Spinal cord (tissue), 10 donors: ENCODE results near the gene ERC1. TPM values are rescaled to one million over a fixed set of nuclear protein-coding genes. Genes with fewer than 3 reads are reported as not detected.

Source experiments
- DNase-seq, 6 donors: peaks; one replicate each; pipeline versions ENCODE4 v3.0.0 to v3.0.0-alpha.2; 2013 to 2015; ENCODE audit warnings: low spot score in 6 of 6, low read depth in 4 of 6
- H3K27ac ChIP-seq: one replicate; pipeline ENCODE4 v1.5.1; 2013; ENCODE audit warnings: low read depth, low read length, control low read depth
- H3K27me3 ChIP-seq: one replicate; pipeline ENCODE4 v1.6.1; 2013; ENCODE audit warnings: low read length; ENCODE audit not compliant: control insufficient read depth, insufficient read depth
- H3K36me3 ChIP-seq: one replicate; pipeline ENCODE4 v1.6.1; 2013; ENCODE audit warnings: low read length; ENCODE audit not compliant: control insufficient read depth, insufficient read depth
- H3K4me1 ChIP-seq: one replicate; pipeline ENCODE4 v1.6.1; 2013; ENCODE audit warnings: low read length; ENCODE audit not compliant: control insufficient read depth, insufficient read depth
- H3K4me3 ChIP-seq: one replicate; pipeline ENCODE4 v1.5.1; 2013; ENCODE audit warnings: low read depth, low read length, control low read depth
- H3K9me3 ChIP-seq: one replicate; pipeline ENCODE4 v1.6.1; 2013; ENCODE audit warnings: low read length; ENCODE audit not compliant: control insufficient read depth, insufficient read depth
- WGBS: methylation state at CpG from one replicate; pipeline ENCODE4 v1.1.5; 2013; ENCODE audit warnings: missing lambda C conversion rate; ENCODE audit not compliant: insufficient coverage; 5-methylcytosine and 5-hydroxymethylcytosine counted together
- polyA plus RNA-seq, 2 donors: library from polyadenylated mRNA; unstranded; fragments of 120-200 nt; gene quantifications; one replicate each; pipeline ENCODE4 v1.2.1, GENCODE V29; 2013; ENCODE audit not compliant: insufficient read length in 2 of 2
- total RNA-seq, 2 donors: library from RNA; depleted of rRNA in 1 of 2; stranded (reverse); fragments of 120-200 nt in 1 of 2; fragments of >200 nt in 1 of 2; gene quantifications; one replicate each; pipeline versions ENCODE4 v1.2.3 to v1.2.4, GENCODE V29; 2013 to 2014
- donor health status: healthy.

Gene ERC1
- total and polyA plus RNA-seq, 4 donors: 44.3 to 75.5 (median 47.9) TPM

DNA sequence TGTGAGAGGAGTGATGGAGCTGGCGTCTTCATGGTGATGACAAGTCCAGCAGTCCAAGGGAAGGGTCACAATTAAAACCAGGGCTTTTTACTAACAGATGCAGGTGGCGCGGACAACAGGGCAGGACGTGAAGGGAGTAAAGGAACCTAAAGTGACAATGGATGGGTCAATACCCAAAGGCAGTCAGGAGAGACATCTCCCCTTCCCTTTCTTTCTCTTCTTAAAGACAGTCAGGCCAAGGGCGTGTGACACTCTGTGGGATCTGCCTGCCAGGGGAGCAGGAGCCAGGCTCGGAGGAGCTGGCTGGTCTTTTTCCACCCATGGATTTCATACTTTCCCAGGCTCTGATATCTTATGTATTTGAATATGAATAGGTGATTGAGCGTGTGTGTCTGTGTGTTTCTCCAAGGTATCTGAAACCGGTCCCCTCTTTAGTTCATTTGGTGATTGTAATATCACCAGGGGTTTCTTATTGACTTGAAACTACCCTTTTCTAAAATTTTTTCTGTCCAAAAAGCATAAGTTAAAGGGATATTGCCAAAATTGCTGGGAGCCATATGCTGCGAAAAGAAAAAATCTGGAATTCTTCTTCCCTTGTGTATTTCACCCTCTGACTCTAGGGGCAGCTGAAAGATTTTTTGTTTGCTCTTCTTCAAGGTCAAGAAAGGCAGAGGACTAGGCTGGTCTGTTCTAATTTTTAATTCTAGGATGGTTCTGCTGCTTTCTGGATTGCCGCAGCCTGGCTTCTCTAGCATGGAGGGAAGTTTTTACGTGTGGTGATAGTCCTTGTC lies 541.5 kb downstream of the ERC1 start:
- no peak overlapping the region for H3K27ac ChIP-seq
- no peaks in the 10 kb centered on the region for H3K36me3 ChIP-seq
- H3K9me3 ChIP-seq: no peaks in the 10 kb centered on the region
- peaks cover 37% of the 10 kb centered on the region for H3K27me3 ChIP-seq
- H3K4me3 ChIP-seq: no peak overlapping the region
- peak in 2 of 6 donors; percentile 16 to 72 for DNase-seq
- H3K4me1 ChIP-seq: peaks cover 22% of the 10 kb centered on the region
- WGBS: 88% methylated on average over 4 of the region's 11 CpGs

DNA sequence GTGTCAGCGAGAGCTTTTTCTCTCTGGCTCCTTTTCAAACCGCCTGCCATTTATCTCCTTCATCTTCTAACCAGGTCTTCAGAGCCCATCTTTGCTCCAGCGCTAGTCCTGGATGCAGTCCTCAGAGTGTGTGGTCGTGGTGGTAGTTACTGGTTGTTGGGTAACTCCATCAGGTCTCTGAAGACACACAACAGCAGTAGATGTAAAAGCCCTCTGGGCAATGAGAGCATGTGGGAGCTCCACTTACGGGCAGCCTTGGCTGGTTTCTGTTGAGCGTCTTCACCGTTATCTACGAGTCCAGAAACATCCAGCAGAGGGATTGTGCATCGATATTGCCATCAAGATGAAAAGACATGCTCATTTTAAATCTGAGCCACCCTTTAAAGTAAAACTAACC lies 542.2 kb downstream of the ERC1 start:
- Histone ChIP-seq H3K4me1 (peaks cover 22% of the 10 kb centered on the region), H3K4me3 (no peak overlapping the region), H3K27ac (no peak overlapping the region), H3K27me3 (peaks cover 37% of the 10 kb centered on the region), H3K36me3 (no peaks in the 10 kb centered on the region), H3K9me3 (no peaks in the 10 kb centered on the region)
- WGBS: 73% methylated on average over 6 of the region's 9 CpGs
- peak in 2 of 6 donors; percentile 34 to 39 for DNase-seq

DNA sequence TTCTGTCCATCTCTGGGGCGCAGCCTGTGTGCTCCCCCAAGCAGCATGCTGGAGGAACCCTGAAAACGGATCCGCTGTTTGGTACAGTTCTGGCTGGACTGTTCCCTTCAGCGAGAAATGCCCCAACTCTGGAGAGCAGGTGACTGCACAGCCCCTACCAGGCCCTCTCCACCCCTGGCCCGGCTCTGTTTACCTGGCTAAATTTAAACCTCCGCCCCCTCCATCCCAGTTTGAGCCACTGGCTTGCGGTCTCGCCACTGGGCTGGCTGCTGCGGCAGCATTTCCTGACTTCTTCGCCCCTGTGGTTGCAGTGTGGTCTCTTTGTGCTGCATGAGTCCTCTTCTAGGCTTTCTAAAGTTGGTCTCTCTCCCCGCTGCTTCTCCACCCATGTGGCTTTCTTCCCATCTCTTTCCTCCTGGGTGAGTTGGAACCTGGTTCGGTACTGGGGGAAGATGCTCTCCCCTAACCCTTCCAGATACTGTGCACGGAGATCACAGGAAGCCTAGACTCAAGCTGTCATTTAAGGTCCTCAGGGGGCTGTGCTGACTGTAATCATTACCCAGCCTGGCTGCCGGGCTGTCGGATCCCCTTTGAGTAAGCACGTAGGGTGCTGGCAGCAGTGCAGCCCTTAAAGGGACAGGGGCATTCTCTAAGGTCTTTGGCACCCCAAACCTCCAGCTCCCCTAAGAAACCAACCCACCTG lies 542.7 kb downstream of the ERC1 start:
- H3K27ac ChIP-seq: no peak overlapping the region
- no peaks in the 10 kb centered on the region for H3K36me3 ChIP-seq
- peak in 2 of 6 donors; percentile 45 for DNase-seq
- H3K9me3 ChIP-seq: no peaks in the 10 kb centered on the region
- H3K4me1 ChIP-seq: peaks cover 22% of the 10 kb centered on the region
- WGBS: 46% methylated on average over 10 of the region's 16 CpGs
- H3K4me3 ChIP-seq: no peak overlapping the region
- peaks cover 34% of the 10 kb centered on the region for H3K27me3 ChIP-seq

DNA sequence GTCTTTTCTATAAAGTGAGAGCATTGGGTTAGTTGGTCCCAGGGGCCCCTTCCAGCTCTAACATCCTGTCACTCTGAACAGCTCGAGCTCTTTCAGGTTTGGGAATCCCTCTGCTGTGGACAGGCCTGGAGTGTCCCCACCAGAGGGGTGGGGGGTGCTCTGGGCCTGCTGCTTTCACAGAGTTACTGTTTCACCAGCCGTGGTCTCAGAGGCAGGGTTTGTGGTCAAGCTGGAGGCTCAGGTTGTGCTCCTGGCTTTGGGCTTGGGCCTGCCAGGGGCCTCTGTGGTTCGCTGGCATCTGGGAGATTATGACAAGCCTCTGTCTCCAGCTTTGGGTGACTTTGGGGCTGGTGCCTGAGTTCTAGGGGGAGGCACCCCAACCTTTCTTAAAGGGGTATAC lies 543.7 kb downstream of the ERC1 start:
- no peaks in the 10 kb centered on the region for H3K36me3 ChIP-seq
- no peak for DNase-seq
- no peak overlapping the region for H3K4me3 ChIP-seq
- peaks cover 25% of the 10 kb centered on the region for H3K27me3 ChIP-seq
- WGBS: 69% methylated on average over 3 of the region's 3 CpGs
- H3K9me3 ChIP-seq: no peaks in the 10 kb centered on the region
- peaks cover 19% of the 10 kb centered on the region for H3K4me1 ChIP-seq
- no peak overlapping the region for H3K27ac ChIP-seq

DNA sequence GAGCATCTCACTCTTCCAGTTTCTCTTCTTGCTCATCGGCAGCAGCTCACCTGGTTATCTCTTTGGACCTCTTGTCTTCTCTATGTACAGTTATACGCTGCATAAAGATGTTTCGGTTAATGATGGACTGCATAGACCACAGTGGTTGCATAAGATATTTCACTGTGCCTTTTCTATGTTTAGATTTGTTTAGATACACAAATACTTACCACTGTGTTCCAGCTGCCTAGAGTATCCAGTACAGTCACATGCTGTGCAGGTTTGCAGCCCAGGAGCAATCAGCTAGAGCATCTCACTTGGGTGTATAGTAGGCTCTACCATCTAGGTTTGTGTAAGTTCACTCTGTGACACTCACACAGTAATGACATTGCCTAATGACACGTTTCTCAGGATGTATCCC lies 545.8 kb downstream of the ERC1 start:
- Histone ChIP-seq H3K27ac (no peak overlapping the region), H3K9me3 (no peaks in the 10 kb centered on the region), H3K36me3 (no peaks in the 10 kb centered on the region), H3K27me3 (peaks cover 16% of the 10 kb centered on the region), H3K4me3 (no peak overlapping the region), H3K4me1 (peaks cover 10% of the 10 kb centered on the region)
- 95% methylated on average over 3 of the region's 4 CpGs for WGBS
- no peak for DNase-seq

DNA sequence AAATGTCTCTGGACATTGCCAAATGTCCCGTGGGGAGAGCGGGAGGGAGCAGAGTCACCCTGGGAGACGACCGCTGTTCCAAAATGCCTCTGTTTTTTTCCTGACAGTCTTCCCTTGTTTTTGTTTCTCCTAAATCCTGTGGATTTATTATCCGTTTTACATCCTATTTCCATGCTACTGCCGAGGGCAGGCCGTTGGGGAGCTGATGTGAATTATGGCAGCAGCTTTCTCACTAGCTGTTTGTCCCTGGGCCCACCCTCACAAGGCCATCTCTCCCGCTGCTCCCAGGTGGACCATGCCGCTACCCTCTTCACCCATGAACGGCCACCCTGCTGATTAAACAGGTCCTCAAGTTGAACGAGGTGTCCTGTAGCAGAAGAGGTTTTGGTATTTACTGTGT lies 548.1 kb downstream of the ERC1 start:
- Histone ChIP-seq H3K27ac (no peak overlapping the region), H3K4me1 (no peaks in the 10 kb centered on the region), H3K9me3 (no peaks in the 10 kb centered on the region), H3K4me3 (no peak overlapping the region), H3K36me3 (no peaks in the 10 kb centered on the region), H3K27me3 (peaks cover 7% of the 10 kb centered on the region)
- WGBS: 31% methylated on average over 7 of the region's 11 CpGs
- DNase-seq: no peak

DNA sequence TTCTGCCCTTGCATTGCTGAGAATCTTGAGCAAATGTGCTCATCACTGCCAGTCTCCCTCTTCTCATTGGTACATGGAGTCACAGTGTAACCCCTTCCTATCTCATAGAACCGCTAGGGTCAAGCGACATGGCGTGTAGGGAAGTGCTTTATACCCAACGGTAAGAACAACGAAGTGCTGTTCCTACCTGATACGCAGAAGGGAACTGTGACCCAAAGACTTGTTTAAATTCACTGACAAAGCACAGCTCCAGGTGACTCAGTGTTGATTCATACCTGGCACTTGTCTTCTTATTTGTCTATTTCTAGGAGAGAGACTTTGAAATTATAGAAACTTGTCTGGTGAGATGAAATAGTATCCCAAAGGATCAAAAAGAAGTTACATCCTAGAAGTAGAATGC lies 549.7 kb downstream of the ERC1 start:
- H3K4me1 ChIP-seq: no peaks in the 10 kb centered on the region
- DNase-seq: no peak
- no peak overlapping the region for H3K27ac ChIP-seq
- H3K9me3 ChIP-seq: no peaks in the 10 kb centered on the region
- H3K36me3 ChIP-seq: no peaks in the 10 kb centered on the region
- no peak overlapping the region for H3K4me3 ChIP-seq
- 100% methylated on average over 1 of the region's 6 CpGs for WGBS
- H3K27me3 ChIP-seq: no peaks in the 10 kb centered on the region

DNA sequence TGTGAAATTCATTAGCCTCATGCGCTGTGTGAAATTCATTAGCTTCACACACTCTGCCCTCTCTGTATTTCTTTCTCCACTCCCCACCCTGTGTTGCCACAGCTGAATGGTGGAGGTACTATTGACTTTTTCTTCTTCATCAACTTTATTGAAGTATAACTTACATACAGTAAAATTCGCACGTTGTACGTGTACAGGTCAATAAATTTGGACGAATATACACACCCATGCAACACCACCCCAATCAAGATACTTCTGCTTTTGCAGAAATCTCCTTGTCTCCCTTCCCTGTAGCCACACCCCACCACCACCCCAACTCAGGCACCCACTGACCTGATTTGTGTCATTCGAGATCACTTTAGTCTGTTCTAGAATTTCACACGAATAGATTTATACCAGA lies 551.6 kb downstream of the ERC1 start:
- DNase-seq: no peak
- Histone ChIP-seq H3K4me3 (no peak overlapping the region), H3K27me3 (no peaks in the 10 kb centered on the region), H3K36me3 (peaks cover 2% of the 10 kb centered on the region), H3K4me1 (no peaks in the 10 kb centered on the region), H3K9me3 (no peaks in the 10 kb centered on the region), H3K27ac (no peak overlapping the region)
- 92% methylated on average over 4 of the region's 7 CpGs for WGBS

DNA sequence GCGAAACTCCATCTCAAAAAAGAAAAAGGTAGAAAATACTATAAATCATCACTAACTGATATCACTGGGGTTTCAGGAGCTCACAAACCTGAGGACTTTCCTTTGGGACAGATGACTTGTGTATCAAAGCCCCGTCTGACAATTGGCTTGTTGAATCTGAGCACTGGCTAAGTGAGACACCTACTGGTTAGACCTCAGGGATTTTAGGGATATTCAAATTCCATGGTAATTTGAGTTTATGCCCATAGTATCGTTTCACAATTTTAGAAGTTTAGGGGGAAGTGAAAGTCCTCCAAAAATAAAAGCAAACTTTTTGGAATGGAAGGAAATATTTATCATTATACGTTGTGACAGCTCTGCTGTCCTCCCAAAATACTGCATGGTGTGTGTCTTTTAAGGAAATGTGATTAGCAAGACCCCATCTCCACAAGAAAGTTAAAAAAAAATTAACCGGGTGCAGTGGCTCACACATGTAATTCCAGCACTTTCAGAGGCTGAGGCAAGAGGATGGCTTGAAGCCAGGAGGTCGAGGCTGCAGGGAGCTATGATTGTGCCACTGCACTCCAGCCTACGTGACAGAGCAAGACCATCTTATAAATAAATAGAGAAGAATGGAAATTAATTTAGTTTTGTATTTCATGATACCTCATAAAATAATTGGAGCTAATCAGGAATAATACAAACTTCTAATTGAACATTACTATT lies 554.1 kb downstream of the ERC1 start:
- H3K27me3 ChIP-seq: no peaks in the 10 kb centered on the region
- peak in 1 of 6 donors; percentile 42 for DNase-seq
- WGBS: no CpG with 5 or more reads among the region's 7 CpGs
- H3K36me3 ChIP-seq: peaks cover 2% of the 10 kb centered on the region
- no peaks in the 10 kb centered on the region for H3K4me1 ChIP-seq
- H3K27ac ChIP-seq: no peak overlapping the region
- no peak overlapping the region for H3K4me3 ChIP-seq
- H3K9me3 ChIP-seq: no peaks in the 10 kb centered on the region
